K562 treated with DMSO at 1 percent for 12 hours (cell line): ENCODE results near the gene MXD1. TPM values are rescaled to one million over a fixed set of nuclear protein-coding genes. Genes with fewer than 3 reads are reported as not detected.

Source experiments
- total RNA-seq: library from RNA; unstranded; fragments of 300-600 nt; gene quantifications from 2 replicates; pipeline ENCODE4 v1.2.3, GENCODE V29; 2022; ENCODE audit not compliant: insufficient read depth

MXD1 gene, protein sequence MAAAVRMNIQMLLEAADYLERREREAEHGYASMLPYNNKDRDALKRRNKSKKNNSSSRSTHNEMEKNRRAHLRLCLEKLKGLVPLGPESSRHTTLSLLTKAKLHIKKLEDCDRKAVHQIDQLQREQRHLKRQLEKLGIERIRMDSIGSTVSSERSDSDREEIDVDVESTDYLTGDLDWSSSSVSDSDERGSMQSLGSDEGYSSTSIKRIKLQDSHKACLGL
- 6.5 and 14.5 TPM in 2 replicates for total RNA-seq

GRCh38 chr2:69914950-69915945 is at the start of gene MXD1:
TSS of gene MXD1 (plus strand) at chr2:69915109. CDS start at chr2:69915331, 222 bp downstream.

GRCh38 chr2:69893684-69894551 is 21.0 kb upstream of the MXD1 start, which contains the start of gene SNRNP27:
TSS of gene SNRNP27 (plus strand) at chr2:69893956. CDS start at chr2:69893985, 29 bp downstream.

GRCh38 chr2:69961496-69961895 is 46.6 kb downstream of the MXD1 start, which contains the start of gene ASPRV1:
TSS of gene ASPRV1 (minus strand) at chr2:69961631. CDS start at chr2:69961436, 195 bp downstream.

Other genes with a start within 250 kb of the MXD1 start
- gene ANXA4, start 173.0 kb upstream of the MXD1 start, total RNA-seq: 13.7 and 27.0 TPM in 2 replicates
- gene GMCL1, start 85.4 kb upstream of the MXD1 start, total RNA-seq: 5.7 and 17.3 TPM in 2 replicates
- 46.5 and 48.5 TPM in 2 replicates for gene SNRNP27, start 21.2 kb upstream of the MXD1 start, total RNA-seq
- gene ASPRV1, start 46.5 kb downstream of the MXD1 start, total RNA-seq: 0.78 and 1.5 TPM in 2 replicates
- gene PCBP1, start 172.4 kb downstream of the MXD1 start, total RNA-seq: 436 and 566 TPM in 2 replicates